Activated gamma-delta T cell treated with Interleukin-2 at 50 U/mL for 16 hours (primary cell): ENCODE results near the gene FDXR.

Experiments used
- DNase-seq: peaks from one replicate; pipeline ENCODE4 v3.0.0-alpha.2; 2020

Gene FDXR

GRCh38 chr17:74898376-74898946, 25.7 kb upstream of the FDXR start:
- DNase-seq, result no peak

GRCh38 chr17:74893936-74894671, 21.3 kb upstream of the FDXR start:
- DNase-seq, result no peak

- DNase-seq, result no peak
Measured at GRCh38 chr17:74892974-74893911, 20.4 kb upstream of the FDXR start, which contains the start of gene FADS6. Gene FADS6 (minus strand): TSS chr17:74893633. CDS start chr17:74893595, 38 bp downstream.

GRCh38 chr17:74892013-74892841, 19.4 kb upstream of the FDXR start:
- DNase-seq, result no peak

GRCh38 chr17:74890554-74890953, 17.8 kb upstream of the FDXR start:
- no peak for DNase-seq

GRCh38 chr17:74888469-74888868, 15.7 kb upstream of the FDXR start:
- DNase-seq, result no peak

- no peak for DNase-seq
Measured at GRCh38 chr17:74883241-74883745, 10.5 kb upstream of the FDXR start.

- DNase-seq, result no peak
Measured at GRCh38 chr17:74882517-74883240, 9.9 kb upstream of the FDXR start.

- DNase-seq, result no peak
Measured at GRCh38 chr17:74881073-74881472, 8.3 kb upstream of the FDXR start.

- DNase-seq, result no peak
Measured at GRCh38 chr17:74879308-74879707, 6.5 kb upstream of the FDXR start.

GRCh38 chr17:74878658-74879057, 5.9 kb upstream of the FDXR start:
- DNase-seq, result no peak

GRCh38 chr17:74877592-74878548, 5.1 kb upstream of the FDXR start:
- DNase-seq, result no peak

- no peak for DNase-seq
Measured at GRCh38 chr17:74875977-74876593, 3.3 kb upstream of the FDXR start.

- DNase-seq, result no peak
Measured at GRCh38 chr17:74875155-74875976, 2.6 kb upstream of the FDXR start.

- DNase-seq, result no peak
Measured at GRCh38 chr17:74874615-74875037, 1.8 kb upstream of the FDXR start.

GRCh38 chr17:74873874-74874614, 1.2 kb upstream of the FDXR start:
- DNase-seq, result no peak

- peak; percentile 99 for DNase-seq
Measured at GRCh38 chr17:74873037-74873873, 461 bp upstream of the FDXR start.
